T-helper 2 cell treated with Interferon-gamma antibody and Interleukin-4, amounts not matched to agents 5 μg/mL and 100 μg/mL, for 36 hours (primary cell): Measurements from ENCODE around the gene FOXO6.

Experiments used
- DNase-seq: peaks from one replicate; pipeline ENCODE4 v3.0.0; 2021; ENCODE audit warnings: low spot score
- H3K27ac Mint-ChIP-seq: one replicate; pipeline ENCODE4 v1.8.0; 2021; ENCODE audit warnings: mild to moderate bottlenecking, mixed read lengths
- H3K27me3 Mint-ChIP-seq: one replicate; pipeline ENCODE4 v1.8.0; 2021; ENCODE audit warnings: low read depth, mixed read lengths
- H3K36me3 Mint-ChIP-seq: one replicate; pipeline ENCODE4 v1.8.0; 2021; ENCODE audit warnings: low read depth, mixed read lengths
- H3K4me1 Mint-ChIP-seq: one replicate; pipeline ENCODE4 v1.8.0; 2021; ENCODE audit warnings: low read depth, mixed read lengths
- H3K4me3 Mint-ChIP-seq: one replicate; pipeline ENCODE4 v1.8.0; 2022; ENCODE audit warnings: mild to moderate bottlenecking, moderate library complexity, mixed read lengths
- H3K9me3 Mint-ChIP-seq: one replicate; pipeline ENCODE4 v1.8.0; 2021; ENCODE audit warnings: mixed read lengths

FOXO6 gene

DNA sequence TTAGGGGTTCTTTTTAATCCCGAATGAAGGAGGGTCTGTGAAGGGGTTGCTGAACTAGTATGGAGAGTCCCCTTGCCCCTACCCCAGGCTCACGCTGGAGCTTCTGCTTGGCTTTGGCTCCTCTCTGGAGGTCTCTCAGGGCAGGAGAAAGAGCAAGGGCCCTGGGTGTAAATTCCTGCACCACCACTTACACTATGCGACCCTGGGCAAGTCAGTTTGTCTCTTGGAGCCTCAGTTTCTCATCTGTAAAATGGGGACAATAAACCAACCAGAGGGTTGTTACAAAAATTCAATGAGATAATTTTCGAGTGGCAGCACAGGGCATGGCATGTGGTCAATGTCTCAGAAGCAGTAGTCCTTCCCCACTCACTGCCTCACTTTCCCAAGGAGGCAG lies 11.4 kb downstream of the FOXO6 start:
- no peaks in the 10 kb centered on the region for H3K4me1 Mint-ChIP-seq
- no peak overlapping the region for H3K27ac Mint-ChIP-seq
- H3K27me3 Mint-ChIP-seq, result peaks cover 33% of the 10 kb centered on the region
- H3K36me3 Mint-ChIP-seq, result no peaks in the 10 kb centered on the region
- no peak for DNase-seq
- no peaks in the 10 kb centered on the region for H3K9me3 Mint-ChIP-seq
- H3K4me3 Mint-ChIP-seq, result no peak overlapping the region

DNA sequence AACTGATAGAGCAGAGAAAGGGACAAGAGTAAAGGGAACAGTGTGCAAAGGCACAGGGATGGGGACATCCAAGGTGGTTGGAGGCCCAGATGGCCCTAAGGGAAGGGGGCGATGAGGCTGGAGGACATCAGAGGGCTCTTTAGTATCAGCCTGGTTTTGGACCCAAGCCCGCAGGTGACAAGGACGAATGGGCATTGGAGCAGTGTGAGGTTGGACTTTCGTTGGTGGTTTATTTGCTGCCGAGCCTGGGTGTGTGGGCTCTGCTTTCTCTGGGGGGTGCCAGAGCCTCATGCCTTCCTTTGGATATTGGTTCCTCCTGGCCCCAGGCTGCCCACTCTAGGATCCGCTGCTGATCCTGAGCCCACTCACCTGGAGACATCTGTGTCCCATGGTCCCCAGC lies 12.1 kb downstream of the FOXO6 start:
- no peak for DNase-seq
- H3K4me1 Mint-ChIP-seq, result no peaks in the 10 kb centered on the region
- H3K27ac Mint-ChIP-seq, result no peak overlapping the region
- H3K4me3 Mint-ChIP-seq, result no peak overlapping the region
- no peaks in the 10 kb centered on the region for H3K9me3 Mint-ChIP-seq
- no peaks in the 10 kb centered on the region for H3K36me3 Mint-ChIP-seq
- peaks cover 26% of the 10 kb centered on the region for H3K27me3 Mint-ChIP-seq

DNA sequence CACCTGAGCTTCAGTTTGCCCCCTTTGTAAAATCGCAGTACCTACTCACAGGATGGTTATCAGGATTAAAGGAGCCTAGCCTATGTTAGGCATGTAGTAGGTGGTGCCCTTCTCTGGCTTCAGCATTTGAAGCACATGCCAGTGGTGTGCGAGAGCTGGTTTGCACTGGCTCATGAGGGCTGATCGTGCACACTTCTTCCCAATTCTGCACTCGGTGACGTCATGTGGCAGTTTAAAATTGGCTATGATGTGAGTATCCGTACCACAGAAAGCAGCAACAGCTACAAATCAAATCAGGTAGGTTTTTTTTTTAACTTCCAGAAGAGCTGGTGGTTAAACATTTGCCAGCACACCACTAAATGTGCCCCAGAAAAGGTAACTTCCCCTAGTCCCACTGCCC lies 13.5 kb downstream of the FOXO6 start:
- DNase-seq, result no peak
- no peak overlapping the region for H3K27ac Mint-ChIP-seq
- H3K4me1 Mint-ChIP-seq, result no peaks in the 10 kb centered on the region
- peaks cover 24% of the 10 kb centered on the region for H3K27me3 Mint-ChIP-seq
- H3K36me3 Mint-ChIP-seq, result no peaks in the 10 kb centered on the region
- no peaks in the 10 kb centered on the region for H3K9me3 Mint-ChIP-seq
- no peak overlapping the region for H3K4me3 Mint-ChIP-seq

DNA sequence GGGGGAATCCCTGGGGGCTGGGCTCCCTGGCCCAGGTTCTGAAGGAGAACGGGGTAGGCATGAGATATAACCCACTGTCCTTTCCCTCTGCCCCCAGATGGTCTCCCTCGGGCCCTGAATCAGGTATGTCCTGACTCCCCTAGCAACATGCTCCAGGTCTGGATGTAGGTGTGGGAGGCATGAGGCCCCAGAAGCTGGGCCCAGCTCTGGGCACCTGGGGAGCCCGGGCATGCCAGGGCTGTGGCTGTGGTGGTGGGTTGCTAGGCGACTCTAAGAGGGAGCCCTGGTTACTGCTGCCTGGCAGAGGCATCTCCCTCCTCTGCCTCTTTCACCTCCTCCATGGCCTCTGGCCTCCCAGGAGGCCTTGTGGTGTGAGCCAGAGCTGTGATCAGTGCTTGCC lies 16.2 kb downstream of the FOXO6 start:
- Mint-ChIP-seq H3K36me3 (no peaks in the 10 kb centered on the region), H3K9me3 (no peaks in the 10 kb centered on the region), H3K27me3 (peaks cover 35% of the 10 kb centered on the region), H3K4me3 (no peak overlapping the region), H3K27ac (no peak overlapping the region), H3K4me1 (no peaks in the 10 kb centered on the region)
- no peak for DNase-seq

DNA sequence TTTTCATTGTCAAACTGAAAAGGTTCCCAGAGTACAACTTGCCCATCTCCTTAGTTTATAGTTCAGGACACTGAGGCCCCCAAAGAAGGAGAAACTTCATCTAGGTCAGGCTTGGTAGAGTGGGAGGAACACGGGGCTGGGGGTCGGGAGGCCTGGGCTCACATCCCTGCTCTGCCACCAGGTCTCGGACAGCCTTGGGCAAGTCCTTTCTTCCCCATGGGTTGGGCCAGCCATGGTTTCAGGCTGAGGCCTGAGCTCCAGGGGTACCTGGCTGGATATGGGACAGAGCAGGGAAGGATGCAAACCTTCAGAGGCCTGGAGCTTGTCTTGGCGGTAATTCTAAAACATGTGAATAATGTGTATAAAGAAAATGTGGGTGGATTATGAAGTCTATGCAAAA lies 17.0 kb downstream of the FOXO6 start:
- Mint-ChIP-seq H3K36me3 (no peaks in the 10 kb centered on the region), H3K4me1 (peaks cover 2% of the 10 kb centered on the region), H3K27me3 (peaks cover 36% of the 10 kb centered on the region), H3K27ac (no peak overlapping the region), H3K9me3 (no peaks in the 10 kb centered on the region), H3K4me3 (no peak overlapping the region)
- DNase-seq, result no peak

DNA sequence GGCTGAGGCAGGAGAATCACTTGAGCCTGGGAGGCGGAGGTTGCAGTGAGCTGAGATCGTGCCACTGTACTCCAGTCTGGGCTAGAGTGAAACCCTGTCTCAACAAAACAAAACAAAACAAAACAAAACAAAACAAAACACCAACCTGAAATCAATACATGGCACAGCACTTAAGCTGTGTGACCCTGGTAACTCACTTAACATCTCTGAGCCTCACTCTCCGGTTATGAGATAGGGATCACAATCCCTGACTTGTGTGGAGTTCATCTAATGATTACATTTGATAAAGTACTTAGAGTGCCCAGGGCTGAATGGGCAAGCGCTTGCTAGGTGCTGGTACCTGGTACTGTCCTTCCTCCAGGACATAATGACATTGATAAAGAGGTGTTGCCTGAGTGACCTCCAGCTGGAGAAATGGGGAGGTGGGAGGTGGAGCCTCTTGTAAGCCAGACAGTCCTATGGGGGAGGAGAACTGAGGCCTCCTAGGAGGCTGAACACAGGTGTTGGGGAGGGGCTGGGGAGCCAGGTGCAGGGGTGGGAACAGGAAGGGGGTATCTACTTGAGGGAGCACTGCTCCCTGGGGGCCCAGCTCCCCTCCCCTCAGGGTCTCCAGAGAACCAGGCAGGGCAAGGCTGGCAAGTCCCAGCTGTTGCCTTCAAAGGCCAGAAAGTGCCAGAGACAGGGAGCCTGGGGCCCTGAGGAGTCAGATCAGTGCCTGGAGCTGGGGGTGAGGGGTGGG lies 17.9 kb downstream of the FOXO6 start:
- Mint-ChIP-seq H3K4me1 (peaks cover 8% of the 10 kb centered on the region), H3K9me3 (no peaks in the 10 kb centered on the region), H3K36me3 (no peaks in the 10 kb centered on the region), H3K4me3 (no peak overlapping the region), H3K27me3 (peaks cover 45% of the 10 kb centered on the region), H3K27ac (no peak overlapping the region)
- no peak for DNase-seq

DNA sequence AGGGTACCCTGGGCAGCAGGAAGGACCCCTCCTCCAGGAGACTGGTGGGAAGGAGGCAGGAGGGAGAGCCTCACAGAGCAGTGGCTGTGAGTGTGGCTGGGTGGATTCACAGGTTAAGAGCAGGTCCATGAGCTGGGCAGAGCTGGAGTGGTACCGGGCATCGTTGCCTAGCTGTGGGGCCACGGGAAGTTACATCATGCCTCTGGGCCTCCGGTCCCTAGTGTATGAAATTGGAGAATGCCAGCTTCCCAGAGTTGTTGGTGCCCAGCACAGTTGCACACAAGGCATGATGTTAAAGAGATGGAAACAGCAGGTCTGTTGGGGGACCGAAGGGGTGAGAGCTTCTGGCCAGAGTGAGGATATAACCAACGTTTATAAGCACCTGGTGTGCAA lies 18.5 kb downstream of the FOXO6 start:
- H3K4me3 Mint-ChIP-seq, result no peak overlapping the region
- H3K27me3 Mint-ChIP-seq, result peaks cover 49% of the 10 kb centered on the region
- peaks cover 8% of the 10 kb centered on the region for H3K4me1 Mint-ChIP-seq
- H3K9me3 Mint-ChIP-seq, result no peaks in the 10 kb centered on the region
- H3K36me3 Mint-ChIP-seq, result no peaks in the 10 kb centered on the region
- H3K27ac Mint-ChIP-seq, result no peak overlapping the region
- DNase-seq, result no peak

DNA sequence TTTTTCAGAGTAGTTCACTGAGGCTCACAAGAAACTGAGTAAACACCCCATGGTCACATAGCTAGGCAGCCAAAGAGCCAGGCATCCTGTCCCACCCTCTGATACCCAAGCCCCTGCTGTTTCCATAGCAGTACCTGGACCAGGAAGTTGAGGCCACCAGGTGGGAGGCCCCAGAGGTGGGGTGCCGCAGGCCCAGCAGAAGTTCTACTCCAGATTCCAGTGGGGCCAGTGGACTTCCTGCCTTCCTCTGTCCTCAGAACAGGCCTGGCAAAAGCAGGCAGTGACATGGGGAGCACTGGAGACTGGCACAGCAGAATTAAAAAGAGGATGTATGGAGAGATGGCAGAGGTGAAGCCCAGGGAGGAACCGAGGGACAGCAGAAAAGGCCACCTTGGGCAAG lies 19.0 kb downstream of the FOXO6 start:
- H3K4me1 Mint-ChIP-seq, result peaks cover 8% of the 10 kb centered on the region

DNA sequence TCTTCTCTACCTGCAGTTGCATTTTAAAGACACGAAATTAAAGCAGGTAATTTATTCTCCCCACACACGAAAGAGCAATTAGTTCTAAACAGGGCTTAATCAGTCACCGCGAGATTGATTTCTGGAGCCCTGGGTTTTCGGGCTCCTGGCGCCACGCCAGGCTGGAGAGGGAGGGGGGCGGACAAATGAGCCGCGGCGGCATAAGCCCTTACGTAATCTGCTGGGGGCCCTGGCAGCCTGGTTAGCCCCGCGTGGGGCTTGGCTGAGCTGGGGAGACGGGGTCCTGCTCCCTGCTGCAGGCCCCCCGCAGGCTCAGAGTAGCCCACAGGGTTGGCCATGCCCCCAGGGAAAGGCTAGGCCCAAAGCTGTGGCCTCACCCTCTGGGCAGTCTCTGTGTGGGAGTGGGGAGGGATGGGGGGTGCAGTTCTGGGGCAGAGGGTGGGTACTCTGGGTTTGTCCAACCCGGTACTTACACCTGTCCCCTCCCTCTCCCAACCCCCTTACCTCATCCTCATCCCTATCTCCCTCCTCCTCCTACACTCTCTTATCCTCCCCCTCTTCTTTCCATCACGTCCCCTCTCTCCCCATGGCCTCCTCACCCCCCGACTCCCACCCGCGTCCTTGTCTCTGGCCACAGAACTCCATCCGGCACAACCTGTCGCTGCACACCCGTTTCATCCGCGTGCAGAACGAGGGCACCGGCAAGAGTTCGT lies 19.9 kb downstream of the FOXO6 start:
- DNase-seq, result no peak
- H3K4me1 Mint-ChIP-seq, result peaks cover 8% of the 10 kb centered on the region
- no peaks in the 10 kb centered on the region for H3K9me3 Mint-ChIP-seq
- no peaks in the 10 kb centered on the region for H3K36me3 Mint-ChIP-seq
- H3K27me3 Mint-ChIP-seq, result peaks cover 50% of the 10 kb centered on the region
- H3K27ac Mint-ChIP-seq, result no peak overlapping the region
- H3K4me3 Mint-ChIP-seq, result peak overlapping the region; percentile 70

More for the DNA sequence above, 19.0 kb downstream of the FOXO6 start:
- Mint-ChIP-seq H3K9me3 (no peaks in the 10 kb centered on the region), H3K36me3 (no peaks in the 10 kb centered on the region), H3K4me3 (peak overlapping the region; percentile 14), H3K27me3 (peaks cover 52% of the 10 kb centered on the region), H3K27ac (no peak overlapping the region)
- DNase-seq, result no peak

DNA sequence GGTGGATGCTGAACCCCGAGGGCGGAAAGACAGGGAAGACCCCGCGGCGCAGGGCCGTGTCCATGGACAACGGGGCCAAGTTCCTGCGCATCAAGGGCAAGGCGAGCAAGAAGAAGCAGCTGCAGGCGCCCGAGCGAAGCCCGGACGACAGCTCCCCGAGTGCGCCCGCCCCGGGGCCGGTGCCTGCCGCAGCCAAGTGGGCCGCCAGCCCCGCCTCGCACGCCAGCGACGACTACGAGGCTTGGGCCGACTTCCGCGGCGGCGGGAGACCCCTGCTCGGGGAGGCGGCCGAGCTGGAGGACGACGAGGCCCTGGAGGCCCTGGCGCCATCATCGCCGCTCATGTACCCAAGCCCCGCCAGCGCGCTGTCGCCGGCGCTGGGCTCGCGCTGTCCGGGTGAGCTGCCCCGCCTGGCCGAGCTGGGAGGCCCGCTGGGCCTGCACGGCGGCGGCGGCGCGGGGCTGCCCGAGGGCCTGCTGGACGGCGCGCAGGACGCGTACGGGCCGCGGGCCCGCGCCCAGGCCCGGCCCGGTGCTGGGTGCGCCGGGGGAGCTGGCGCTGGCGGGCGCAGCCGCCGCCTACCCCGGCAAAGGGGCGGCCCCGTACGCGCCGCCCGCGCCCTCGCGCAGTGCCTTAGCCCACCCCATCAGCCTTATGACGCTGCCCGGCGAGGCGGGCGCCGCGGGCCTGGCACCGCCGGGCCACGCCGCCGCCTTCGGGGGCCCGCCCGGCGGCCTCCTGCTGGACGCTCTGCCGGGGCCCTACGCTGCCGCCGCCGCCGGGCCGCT lies 20.7 kb downstream of the FOXO6 start:
- no peak for DNase-seq
- no peak overlapping the region for H3K27ac Mint-ChIP-seq
- peaks cover 8% of the 10 kb centered on the region for H3K4me1 Mint-ChIP-seq

DNA sequence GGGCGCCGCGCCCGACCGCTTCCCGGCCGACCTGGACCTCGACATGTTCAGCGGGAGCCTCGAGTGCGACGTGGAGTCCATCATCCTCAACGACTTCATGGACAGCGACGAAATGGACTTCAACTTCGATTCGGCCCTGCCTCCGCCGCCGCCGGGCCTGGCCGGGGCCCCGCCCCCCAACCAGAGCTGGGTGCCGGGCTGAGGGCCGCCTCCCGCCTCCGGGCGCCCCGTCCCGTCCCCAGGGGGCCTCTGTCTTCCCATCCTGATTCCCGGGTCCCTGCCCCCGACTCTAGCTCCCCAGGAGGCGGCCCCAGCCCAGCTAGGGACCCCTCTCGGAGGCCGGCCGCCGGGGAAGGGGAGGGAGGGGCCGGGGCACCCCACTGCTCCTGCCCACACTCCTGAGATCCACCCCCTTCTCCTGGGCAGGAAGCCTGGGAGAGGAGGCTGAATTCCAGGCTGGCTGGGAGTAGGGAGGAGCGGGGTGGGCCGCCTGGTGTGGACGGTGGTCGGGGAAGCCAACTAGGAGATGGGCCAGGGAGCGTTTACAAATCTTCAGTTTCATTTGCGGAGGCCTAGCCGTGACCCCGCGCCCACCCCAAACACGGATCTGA lies 21.4 kb downstream of the FOXO6 start:
- Mint-ChIP-seq H3K27ac (no peak overlapping the region), H3K4me1 (peaks cover 8% of the 10 kb centered on the region), H3K36me3 (no peaks in the 10 kb centered on the region), H3K27me3 (peaks cover 58% of the 10 kb centered on the region), H3K4me3 (peak overlapping the region; percentile 35), H3K9me3 (no peaks in the 10 kb centered on the region)
- DNase-seq, result no peak

More for the DNA sequence above, 20.7 kb downstream of the FOXO6 start:
- no peaks in the 10 kb centered on the region for H3K9me3 Mint-ChIP-seq
- H3K27me3 Mint-ChIP-seq, result peaks cover 55% of the 10 kb centered on the region
- no peaks in the 10 kb centered on the region for H3K36me3 Mint-ChIP-seq
- peak overlapping the region; percentile 70 for H3K4me3 Mint-ChIP-seq

DNA sequence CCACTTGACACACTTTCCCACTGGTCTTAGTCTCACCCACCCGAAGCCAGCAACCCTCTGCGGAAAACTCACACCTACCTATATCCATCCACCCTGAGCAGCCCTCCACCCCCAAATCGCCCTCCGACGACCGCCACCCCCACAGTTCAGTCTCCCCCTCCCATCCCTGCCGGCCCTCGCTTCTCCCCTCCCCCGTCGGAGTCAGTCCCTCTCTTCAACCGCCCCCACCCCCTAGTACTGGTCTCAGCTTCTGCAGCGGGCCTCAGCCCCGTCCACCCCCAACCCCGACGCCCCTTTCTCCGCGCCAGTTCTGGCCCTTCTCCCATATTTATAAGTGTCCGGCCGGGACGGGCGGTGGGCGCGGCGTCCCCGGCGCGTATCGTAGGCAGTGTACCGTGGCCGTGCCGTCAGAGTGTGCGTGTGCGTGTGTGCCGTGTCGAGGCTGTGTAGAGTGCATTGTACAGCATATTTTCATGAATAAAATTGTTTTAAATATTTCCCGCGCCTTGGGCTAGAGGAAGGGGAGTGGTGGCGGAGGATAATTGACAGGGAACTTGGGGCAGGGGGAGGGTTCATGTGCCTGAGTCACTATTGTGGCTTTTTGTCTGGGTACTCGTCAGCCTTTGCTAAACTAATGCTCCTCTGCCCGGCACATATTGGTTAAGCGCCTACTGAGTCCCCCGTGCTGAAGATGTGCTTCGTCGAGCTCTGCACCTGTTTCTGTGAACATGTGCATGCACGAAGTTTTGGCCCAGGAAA lies 22.0 kb downstream of the FOXO6 start:
- Mint-ChIP-seq H3K9me3 (no peaks in the 10 kb centered on the region), H3K4me3 (peak overlapping the region; percentile 47), H3K36me3 (no peaks in the 10 kb centered on the region), H3K27ac (no peak overlapping the region), H3K4me1 (peaks cover 8% of the 10 kb centered on the region), H3K27me3 (peaks cover 62% of the 10 kb centered on the region)
- DNase-seq, result peak; percentile 28

DNA sequence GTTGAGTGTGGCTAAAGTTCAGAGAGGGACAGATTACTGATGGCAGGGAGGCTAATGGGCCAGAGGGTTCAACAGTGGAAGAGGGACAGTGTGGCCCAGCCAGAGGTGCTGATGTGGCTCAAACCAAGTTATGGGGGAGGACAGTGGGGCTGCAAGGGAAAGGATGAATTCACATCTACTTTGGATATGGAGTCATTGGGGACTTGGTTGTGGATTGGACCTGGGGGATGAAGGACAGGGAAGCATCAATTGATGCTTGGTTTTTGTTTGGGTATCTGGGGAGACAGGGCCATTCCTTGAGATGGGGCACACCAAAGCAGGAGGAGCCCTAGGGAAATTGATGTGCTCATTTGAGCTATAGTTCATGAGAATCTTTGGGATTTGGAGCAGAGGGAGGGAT lies 23.3 kb downstream of the FOXO6 start:
- Mint-ChIP-seq H3K36me3 (no peaks in the 10 kb centered on the region), H3K27me3 (peaks cover 58% of the 10 kb centered on the region), H3K4me1 (peaks cover 8% of the 10 kb centered on the region), H3K9me3 (no peaks in the 10 kb centered on the region), H3K27ac (no peak overlapping the region), H3K4me3 (no peak overlapping the region)
- DNase-seq, result no peak
